NCI-H2171 treated with DMSO at 0.1 percent for 48 hours (cell line): ENCODE results near the gene TBC1D17.
A peak's percentile ranks its signal among the peaks of the same experiment; 100 is the strongest.
"Not testable (repeated sequence)": the region's sequence is repeated elsewhere in the genome, so short reads cannot be mapped to it uniquely, and the experiment has no call there.

Experiments used
- DNase-seq: peaks from one replicate; lab custom pipeline; 2025; lab: John Stamatoyannopoulos, UW

The TBC1D17 gene

GRCh38 chr19:49921871-49922795, 44.6 kb downstream of the TBC1D17 start:
- DNase-seq = no peak

GRCh38 chr19:49923055-49924003, 45.8 kb downstream of the TBC1D17 start:
- no peak for DNase-seq

- DNase-seq = peak; percentile 81
Observed at GRCh38 chr19:49924004-49924880, 46.7 kb downstream of the TBC1D17 start.

GRCh38 chr19:49924881-49925210, 47.3 kb downstream of the TBC1D17 start:
- not testable (repeated sequence) for DNase-seq

GRCh38 chr19:49925486-49925885, 48.0 kb downstream of the TBC1D17 start:
- DNase-seq = no peak

- no peak for DNase-seq
Observed at GRCh38 chr19:49926515-49926914, 49.0 kb downstream of the TBC1D17 start.

- DNase-seq = no peak
Observed at GRCh38 chr19:49927526-49928264, 50.2 kb downstream of the TBC1D17 start.

GRCh38 chr19:49929121-49929610, 51.7 kb downstream of the TBC1D17 start, which contains the start of the genes ATF5 and NUP62:
Gene ATF5, plus strand, starts transcription at chr19:49929205. Its CDS starts 1,646 bp downstream, at chr19:49930851.
Gene NUP62, minus strand, starts transcription at chr19:49929504. Its CDS starts 19,697 bp downstream, at chr19:49909807.
- DNase-seq = peak; percentile 98

- DNase-seq = peak; percentile 98
Observed at GRCh38 chr19:49929611-49930482, 52.3 kb downstream of the TBC1D17 start.

GRCh38 chr19:49930483-49931011, 53.0 kb downstream of the TBC1D17 start:
- no peak for DNase-seq

GRCh38 chr19:49931293-49932040, 54.0 kb downstream of the TBC1D17 start:
- DNase-seq = peak; percentile 10

GRCh38 chr19:49932041-49932451, 54.5 kb downstream of the TBC1D17 start:
- no peak for DNase-seq

GRCh38 chr19:49932731-49933131, 55.2 kb downstream of the TBC1D17 start:
- no peak for DNase-seq

- no peak for DNase-seq
Observed at GRCh38 chr19:49933643-49934042, 56.1 kb downstream of the TBC1D17 start.

- DNase-seq = no peak
Observed at GRCh38 chr19:49936549-49936948, 59.0 kb downstream of the TBC1D17 start.

- DNase-seq = peak; percentile 67
Observed at GRCh38 chr19:49937750-49938381, 60.4 kb downstream of the TBC1D17 start.
